Fibroblast of skin of scalp (primary cell): ENCODE data around the gene URI1.
"Not testable (repeated sequence)": the region's sequence is repeated elsewhere in the genome, so short reads cannot be mapped to it uniquely, and the experiment has no call there.

ENCODE experiments used
- DNase-seq: peaks from one replicate; pipeline ENCODE4 v3.0.0-alpha.2; 2013

The URI1 gene

DNA sequence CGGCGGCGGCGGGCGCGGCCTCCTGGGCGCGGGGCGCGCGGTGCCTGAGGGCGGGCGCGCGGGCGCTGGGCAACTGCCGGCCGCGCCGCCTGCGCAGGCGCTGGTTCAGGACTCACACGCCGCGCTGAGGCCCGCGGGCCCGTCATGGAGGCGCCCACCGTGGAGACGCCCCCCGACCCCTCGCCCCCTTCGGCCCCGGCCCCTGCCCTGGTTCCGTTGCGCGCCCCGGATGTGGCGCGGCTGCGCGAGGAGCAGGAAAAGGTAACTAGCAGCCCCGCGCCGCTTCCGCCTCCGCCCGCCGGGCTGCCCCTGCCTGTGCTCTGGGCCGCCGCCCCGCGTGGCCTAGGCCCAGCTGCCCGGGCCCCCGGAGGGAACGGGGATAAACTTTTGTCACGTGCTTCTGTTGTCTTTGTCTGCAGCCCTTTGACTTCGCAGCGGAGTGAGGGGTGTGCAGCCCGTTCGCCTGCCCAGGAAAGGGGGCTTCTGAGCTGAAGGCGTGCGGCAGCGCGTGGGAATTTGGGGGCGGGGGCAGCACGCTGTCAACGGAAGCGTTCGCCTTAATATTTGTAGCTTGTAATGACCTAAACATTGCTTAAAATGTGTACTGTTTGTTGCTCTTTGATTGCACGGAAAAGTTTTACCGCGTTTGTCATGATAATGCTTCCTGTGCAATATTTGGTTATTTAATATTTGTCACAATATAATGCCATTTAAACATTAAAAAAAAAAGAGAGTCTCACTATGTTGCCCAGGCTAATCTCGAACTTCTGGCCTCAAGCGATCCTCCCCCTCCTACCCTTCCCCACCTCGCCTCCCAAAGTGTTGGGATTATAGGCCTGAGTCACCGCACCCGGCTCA lies 594 bp downstream of the URI1 start:
- peak; percentile 43 for DNase-seq

- no peak for DNase-seq
Measured at GRCh38 chr19:29943615-29944014, 1.6 kb downstream of the URI1 start.

DNA sequence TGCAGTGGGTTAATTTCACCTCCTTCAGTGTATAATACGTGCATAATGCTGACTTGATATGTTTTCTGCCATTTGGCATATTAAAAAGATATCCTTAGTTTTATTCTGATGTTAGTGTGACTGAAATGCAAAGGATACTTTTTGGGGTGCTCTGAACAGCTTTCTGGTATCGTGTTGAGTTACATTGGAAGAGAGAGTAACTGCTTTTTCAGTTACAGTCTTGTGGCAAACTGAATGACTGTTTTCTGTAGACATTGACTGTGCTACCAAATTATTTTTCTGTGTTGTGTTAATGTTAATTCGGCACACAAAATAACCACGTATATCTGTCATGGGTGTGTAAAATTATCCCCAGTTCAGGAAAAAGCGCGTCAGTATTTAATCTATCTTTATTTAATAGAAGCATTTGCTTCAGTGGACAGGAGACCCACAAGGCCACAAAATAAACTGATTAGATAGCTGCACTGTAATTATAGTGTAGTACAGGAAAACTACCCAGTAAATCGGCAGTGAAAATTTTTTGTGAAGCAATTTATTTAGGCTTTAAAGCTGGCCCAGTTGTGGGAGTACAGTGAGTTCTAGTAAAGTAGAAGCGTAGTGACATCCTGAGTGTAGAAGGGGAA lies 2.5 kb downstream of the URI1 start:
- DNase-seq, result no peak

GRCh38 chr19:29945017-29945416 lies 3.0 kb downstream of the URI1 start:
- no peak for DNase-seq

GRCh38 chr19:29945433-29945832 lies 3.4 kb downstream of the URI1 start:
- no peak for DNase-seq

DNA sequence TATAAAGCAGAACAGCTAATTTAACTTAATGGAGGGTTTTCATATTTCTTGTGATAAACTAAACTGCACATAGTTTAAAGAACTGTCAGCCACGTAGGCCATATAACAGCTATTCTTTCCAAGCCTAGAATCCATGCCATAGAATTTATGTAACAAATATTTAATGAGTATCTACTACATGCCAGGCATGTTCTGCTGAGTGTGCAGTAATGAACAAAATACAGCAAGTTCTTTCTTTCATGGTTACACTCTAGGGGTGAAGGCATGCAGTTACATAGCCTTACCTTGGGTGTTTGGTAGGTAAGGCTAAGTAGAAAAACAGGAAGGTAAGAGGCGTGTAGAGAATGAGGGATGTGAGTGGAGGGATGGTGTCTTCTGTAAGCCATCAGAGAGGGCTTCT lies 4.6 kb downstream of the URI1 start:
- peak; percentile 20 for DNase-seq

DNA sequence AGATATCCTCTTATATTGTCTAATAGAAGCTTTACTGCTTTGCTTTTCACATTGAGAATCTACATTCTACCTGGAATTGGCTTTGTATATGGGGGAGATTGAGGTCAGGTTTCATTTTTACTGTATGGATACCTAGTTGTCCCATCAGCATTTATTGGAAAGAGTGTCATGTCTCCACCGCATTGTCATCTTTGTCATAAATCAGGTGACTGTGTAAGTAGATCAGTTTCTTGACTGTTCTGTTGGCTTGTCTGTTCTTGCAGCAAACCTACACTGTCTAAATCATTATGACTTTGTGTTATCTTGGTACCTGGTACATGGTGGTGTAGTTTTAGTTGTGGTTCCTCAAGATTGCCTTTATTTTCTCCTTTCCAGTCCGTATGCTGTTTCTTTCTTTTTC lies 5.8 kb downstream of the URI1 start:
- DNase-seq, result no peak

- DNase-seq, result not testable (repeated sequence)
Measured at GRCh38 chr19:29948759-29949470, 6.9 kb downstream of the URI1 start.

- DNase-seq, result no peak
Measured at GRCh38 chr19:29952177-29952576, 10.1 kb downstream of the URI1 start.

DNA sequence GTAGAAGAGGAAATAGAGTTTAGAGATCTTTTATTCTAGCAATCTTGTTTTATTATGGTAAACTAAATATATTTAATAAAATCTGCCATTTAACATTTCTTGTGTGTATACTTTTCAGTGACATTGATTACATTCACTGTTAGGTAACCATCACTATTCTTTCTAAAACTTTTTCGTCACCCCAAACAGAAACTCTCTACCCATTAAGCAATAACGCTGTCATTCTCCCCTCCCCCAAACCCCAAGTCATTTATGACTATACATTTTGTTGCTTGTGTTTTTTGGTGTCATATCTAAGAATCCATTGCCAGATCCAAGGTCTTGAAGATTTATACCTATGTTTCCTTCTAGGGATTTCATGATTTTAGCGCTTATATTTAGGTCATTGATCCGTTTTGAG lies 10.6 kb downstream of the URI1 start:
- DNase-seq, result no peak

DNA sequence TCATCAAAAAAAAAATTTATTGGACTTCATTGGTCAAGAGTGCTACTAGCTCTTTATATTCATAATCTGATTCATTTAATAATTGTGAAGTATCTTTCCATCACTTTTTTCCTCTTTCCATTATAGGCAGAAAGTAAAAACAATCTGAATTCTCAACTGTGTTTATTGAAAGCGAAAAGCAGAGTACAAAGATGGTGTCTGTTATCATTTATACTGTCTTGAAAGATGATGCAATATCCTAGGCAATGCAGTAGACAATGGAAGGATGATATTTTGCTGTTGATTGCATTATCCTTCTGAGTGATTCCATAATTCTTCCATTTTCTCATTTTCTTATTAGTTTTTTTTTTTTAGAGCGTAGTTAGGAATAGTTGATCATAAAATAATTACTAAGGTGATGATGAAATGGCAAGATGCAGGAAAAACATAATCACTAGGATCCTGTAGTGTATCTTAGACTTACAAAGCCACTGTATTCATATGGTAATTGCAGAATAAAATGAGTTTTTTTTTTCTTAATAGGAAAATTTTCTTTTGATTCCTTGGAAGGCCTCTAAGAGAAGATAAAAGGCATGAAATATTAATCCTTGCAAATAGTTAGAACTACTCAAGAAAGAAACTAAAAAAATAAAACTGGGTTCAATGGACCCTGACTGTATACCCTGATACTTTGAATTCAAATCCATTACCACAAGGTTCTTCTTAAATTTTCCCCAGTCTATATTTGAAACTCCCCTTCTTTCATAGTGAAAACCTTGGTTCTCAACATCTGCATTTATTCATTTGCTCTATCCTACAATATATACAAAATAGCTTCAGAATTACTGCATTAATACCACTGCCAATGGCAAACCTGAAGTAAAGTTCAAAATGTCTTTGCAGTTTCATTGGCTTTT lies 11.6 kb downstream of the URI1 start:
- peak; percentile 22 for DNase-seq

DNA sequence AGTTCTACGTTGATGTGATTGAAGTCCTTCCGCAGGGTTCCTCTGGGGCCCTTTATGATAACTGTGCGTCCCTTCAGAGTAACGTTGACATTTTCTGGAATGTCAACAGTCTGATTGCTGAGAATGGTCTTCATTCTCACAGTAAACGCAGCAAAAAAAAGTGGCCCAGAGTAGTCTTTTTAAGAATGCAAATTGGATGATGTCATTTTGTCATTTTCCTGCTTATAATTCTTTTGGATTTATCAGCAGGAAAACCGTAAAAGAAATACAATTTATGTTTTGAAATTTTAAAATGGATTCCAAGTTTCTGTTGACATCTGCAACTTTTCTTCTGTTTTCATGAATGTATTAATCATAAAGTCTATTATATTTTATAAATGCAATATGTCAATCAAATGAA lies 14.8 kb downstream of the URI1 start:
- DNase-seq, result no peak

- DNase-seq, result no peak
Measured at GRCh38 chr19:29961311-29961710, 19.3 kb downstream of the URI1 start.

GRCh38 chr19:29962793-29963192 lies 20.8 kb downstream of the URI1 start:
- DNase-seq, result no peak

GRCh38 chr19:29963576-29963975 lies 21.5 kb downstream of the URI1 start:
- DNase-seq, result no peak

DNA sequence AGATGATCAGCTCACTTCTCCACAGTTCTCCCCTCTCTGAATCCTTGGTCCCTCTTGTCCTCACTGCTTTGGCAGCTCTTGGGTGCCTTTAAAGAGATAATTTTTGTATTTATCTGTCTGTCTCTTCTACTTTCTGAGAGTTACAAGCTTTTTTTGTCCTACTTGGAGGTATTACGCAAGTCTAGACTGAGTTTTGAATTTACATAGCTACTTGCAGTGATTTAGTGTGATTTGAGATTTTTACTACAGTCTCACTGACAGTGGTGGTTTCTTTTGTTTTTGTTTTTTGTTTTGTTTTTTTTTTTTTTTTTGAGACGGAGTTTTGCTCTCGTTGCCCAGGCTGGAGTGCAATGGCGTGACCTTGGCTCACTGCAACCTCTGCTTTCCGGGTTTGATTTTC lies 22.1 kb downstream of the URI1 start:
- DNase-seq, result no peak

GRCh38 chr19:29965492-29965891 lies 23.5 kb downstream of the URI1 start:
- DNase-seq, result peak; percentile 65

GRCh38 chr19:29966142-29966541 lies 24.1 kb downstream of the URI1 start:
- not testable (repeated sequence) for DNase-seq

DNA sequence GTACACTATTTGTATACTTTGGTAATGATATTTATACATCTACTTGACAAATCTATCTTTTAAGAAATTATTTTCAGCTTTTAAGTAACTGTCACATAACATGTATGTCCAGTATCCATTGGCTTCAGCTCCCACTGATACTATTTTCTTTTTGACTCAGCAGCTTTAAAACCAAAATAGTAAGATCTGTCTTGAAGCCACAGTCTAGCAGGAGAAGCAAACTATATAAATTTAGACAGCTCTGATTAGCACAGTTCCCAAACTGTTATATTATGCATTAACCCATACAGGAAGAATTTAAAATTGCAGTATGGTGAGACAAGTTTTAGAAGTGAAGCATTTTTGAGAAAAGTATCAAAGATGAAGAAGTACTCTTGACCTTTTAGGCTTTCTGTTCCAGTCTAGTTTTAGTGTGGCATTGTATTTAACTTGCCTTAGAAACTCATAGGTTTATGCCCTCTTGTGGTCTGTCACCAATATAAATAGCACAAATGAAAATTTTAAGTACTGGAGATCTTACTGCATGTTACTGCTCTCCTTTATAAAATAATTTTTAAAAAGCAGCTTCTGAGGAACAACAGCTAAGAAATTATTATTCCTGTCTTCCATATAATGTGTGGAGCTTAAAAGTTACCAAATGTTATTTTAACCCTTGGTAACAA lies 24.7 kb downstream of the URI1 start:
- peak; percentile 25 for DNase-seq

GRCh38 chr19:29967623-29968022 lies 25.6 kb downstream of the URI1 start:
- no peak for DNase-seq

GRCh38 chr19:29969891-29970290 lies 27.9 kb downstream of the URI1 start:
- DNase-seq, result no peak

DNA sequence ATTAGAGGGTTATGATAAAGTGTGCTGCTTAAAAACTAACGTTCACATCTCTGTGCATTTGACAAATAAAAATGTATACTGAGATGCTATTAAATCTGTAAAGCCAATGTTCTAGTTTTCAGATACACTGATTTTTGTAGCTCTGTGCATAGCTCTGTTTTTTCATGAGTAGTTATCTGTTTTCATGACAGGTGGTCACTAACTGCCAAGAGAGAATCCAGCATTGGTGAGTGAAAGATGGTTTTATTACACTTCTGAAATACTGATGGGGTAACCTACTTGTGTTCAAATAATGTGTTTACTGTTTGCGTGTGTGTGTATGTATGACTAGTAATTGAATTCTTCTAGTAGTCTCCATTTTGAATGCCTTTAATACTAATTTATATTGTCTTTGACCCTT lies 29.0 kb downstream of the URI1 start:
- no peak for DNase-seq
